H9 (cell line): ENCODE measurements around the gene CX3CR1. TPM values are rescaled to one million over a fixed set of nuclear protein-coding genes. Genes with fewer than 3 reads are reported as not detected.

Source experiments
- DNase-seq: peaks from one replicate; pipeline ENCODE4 v3.0.0-alpha.2; 2017
- H2AFZ ChIP-seq: one replicate; pipeline ENCODE4 v1.6.1; 2013; ENCODE audit warnings: mild to moderate bottlenecking, low read length, control low read depth, moderate library complexity
- H2AK5ac ChIP-seq: 2 replicates; pipeline ENCODE4 v1.6.1; 2013; ENCODE audit warnings: low read length, control low read depth, mixed read lengths; ENCODE audit not compliant: insufficient read length
- H2BK120ac ChIP-seq: one replicate; pipeline ENCODE4 v1.6.1; 2013; ENCODE audit warnings: low read depth, mild to moderate bottlenecking, low read length, control low read depth, inconsistent platforms; ENCODE audit not compliant: poor library complexity, severe bottlenecking
- H2BK12ac ChIP-seq: 2 replicates; pipeline ENCODE4 v1.6.1; 2013; ENCODE audit warnings: low read length, control low read depth, mixed read lengths, low read depth; ENCODE audit not compliant: insufficient read length
- H2BK15ac ChIP-seq: 2 replicates; pipeline ENCODE4 v1.6.1; 2013; ENCODE audit warnings: low read depth, low read length, control low read depth
- H2BK20ac ChIP-seq: one replicate; pipeline ENCODE4 v1.6.1; 2013; ENCODE audit warnings: low read depth, mild to moderate bottlenecking, low read length, control low read depth, inconsistent platforms; ENCODE audit not compliant: poor library complexity, severe bottlenecking
- H2BK5ac ChIP-seq: 2 replicates; pipeline ENCODE4 v1.6.1; 2013; ENCODE audit warnings: low read length, control low read depth, mixed read lengths; ENCODE audit not compliant: insufficient read length
- H3K14ac ChIP-seq: 2 replicates; pipeline ENCODE4 v1.6.1; 2013; ENCODE audit warnings: low read length, control low read depth; ENCODE audit not compliant: insufficient read depth
- H3K18ac ChIP-seq: 2 replicates; pipeline ENCODE4 v1.6.1; 2013; ENCODE audit warnings: low read depth, mild to moderate bottlenecking, mixed read lengths, low read length, control low read depth; ENCODE audit not compliant: insufficient read length
- H3K23ac ChIP-seq: 2 replicates; pipeline ENCODE4 v1.6.1; 2013; ENCODE audit warnings: low read length, control low read depth, mixed read lengths, low read depth; ENCODE audit not compliant: insufficient read length
- H3K23me2 ChIP-seq: 2 replicates; pipeline ENCODE4 v1.6.1; 2013; ENCODE audit warnings: low read depth, mild to moderate bottlenecking, mixed read lengths, low read length, control low read depth; ENCODE audit not compliant: insufficient read length, poor library complexity, severe bottlenecking
- H3K27ac ChIP-seq: 2 replicates; pipeline ENCODE4 v1.5.1; 2013; ENCODE audit warnings: low read length, control low read depth, mixed read lengths, low read depth; ENCODE audit not compliant: insufficient read length
- H3K27me3 ChIP-seq: 2 replicates; pipeline ENCODE4 v1.6.1; 2013; ENCODE audit warnings: low read length, control low read depth, inconsistent platforms; ENCODE audit not compliant: insufficient read depth
- H3K4ac ChIP-seq: 2 replicates; pipeline ENCODE4 v1.6.1; 2013; ENCODE audit warnings: low read depth, mild to moderate bottlenecking, control low read depth, inconsistent platforms, low read length, moderate library complexity
- H3K4me1 ChIP-seq: 2 replicates; pipeline ENCODE4 v1.6.1; 2013; ENCODE audit warnings: low read length, control low read depth, inconsistent platforms; ENCODE audit not compliant: insufficient read depth
- H3K4me2 ChIP-seq: 2 replicates; pipeline ENCODE4 v1.6.1; 2013; ENCODE audit warnings: low read length, control low read depth, mixed read lengths; ENCODE audit not compliant: insufficient read length, insufficient read depth
- H3K56ac ChIP-seq: 2 replicates; pipeline ENCODE4 v1.6.1; 2013; ENCODE audit warnings: low read depth, mild to moderate bottlenecking, mixed read lengths, low read length, control low read depth; ENCODE audit not compliant: insufficient read length
- H3K79me1 ChIP-seq: 2 replicates; pipeline ENCODE4 v1.6.1; 2013; ENCODE audit warnings: low read depth, mild to moderate bottlenecking, moderate library complexity, low read length, control low read depth, inconsistent platforms; ENCODE audit not compliant: insufficient read depth, poor library complexity, severe bottlenecking
- H3K79me2 ChIP-seq: 2 replicates; pipeline ENCODE4 v1.6.1; 2013; ENCODE audit warnings: low read length, control low read depth, inconsistent platforms; ENCODE audit not compliant: insufficient read depth
- H3K9ac ChIP-seq: 2 replicates; pipeline ENCODE4 v1.6.1; 2013; ENCODE audit warnings: low read length, control low read depth, mixed read lengths; ENCODE audit not compliant: insufficient read length; ENCODE audit errors: extremely low read depth
- H3K9me3 ChIP-seq: one replicate; pipeline ENCODE4 v1.6.1; 2013; ENCODE audit warnings: low read depth, low read length, inconsistent platforms; ENCODE audit not compliant: control insufficient read depth
- H3T11ph ChIP-seq: one replicate; pipeline ENCODE4 v1.6.1; 2013; ENCODE audit warnings: mild to moderate bottlenecking, low read length, control low read depth, inconsistent platforms
- H4K20me1 ChIP-seq: one replicate; pipeline ENCODE4 v1.6.1; 2013; ENCODE audit not compliant: control insufficient read depth, insufficient read length, insufficient read depth
- H4K5ac ChIP-seq: 2 replicates; pipeline ENCODE4 v1.6.1; 2013; ENCODE audit warnings: low read depth, mild to moderate bottlenecking, mixed read lengths, low read length, control low read depth; ENCODE audit not compliant: insufficient read length
- H4K8ac ChIP-seq: replicated peaks from 2 replicates; pipeline ENCODE4 v1.6.1; 2013; ENCODE audit warnings: low read length, control low read depth, mixed read lengths, low read depth; ENCODE audit not compliant: insufficient read length
- H4K91ac ChIP-seq: 2 replicates; pipeline ENCODE4 v1.6.1; 2013; ENCODE audit warnings: low read depth, mild to moderate bottlenecking, moderate library complexity, mixed read lengths, low read length, control low read depth; ENCODE audit not compliant: insufficient read length
- H3K27ac Mint-ChIP-seq, 3 experiments: 2 replicates in 2 of 3; 3 replicates in 1 of 3; pipeline ENCODE4 v1.8.0; 2020 to 2021; ENCODE audit warnings: mixed read lengths in 3 of 3, mild to moderate bottlenecking in 1 of 3, moderate library complexity in 1 of 3
- H3K27me3 Mint-ChIP-seq: 2 replicates; pipeline ENCODE4 v1.8.0; 2021; ENCODE audit warnings: low read depth, mild to moderate bottlenecking, moderate library complexity, mixed read lengths
- H3K36me3 Mint-ChIP-seq, 3 experiments: 2 replicates in 2 of 3; 3 replicates in 1 of 3; pipeline ENCODE4 v1.8.0; 2020 to 2021; ENCODE audit warnings: low read depth in 3 of 3, mixed read lengths in 3 of 3; ENCODE audit not compliant: insufficient read depth in 1 of 3
- H3K4me1 Mint-ChIP-seq, 2 experiments: 2 replicates each; pipeline ENCODE4 v1.8.0; 2020; ENCODE audit warnings: mixed read lengths in 2 of 2
- H3K4me3 Mint-ChIP-seq, 2 experiments: 2 replicates in 1 of 2; 3 replicates in 1 of 2; pipeline ENCODE4 v1.8.0; 2020 to 2021; ENCODE audit warnings: mild to moderate bottlenecking in 2 of 2, mixed read lengths in 2 of 2, moderate library complexity in 1 of 2
- H3K9me3 Mint-ChIP-seq, 2 experiments: 2 replicates in 1 of 2; 3 replicates in 1 of 2; pipeline ENCODE4 v1.8.0; 2020; ENCODE audit warnings: mild to moderate bottlenecking in 2 of 2, mixed read lengths in 2 of 2, moderate library complexity in 1 of 2
- WGBS: extraction: QIAGEN DNeasy Blood & Tissue Kit; methylation state at CpG from one replicate; pipeline ENCODE4 v1.1.7; 2013; ENCODE audit warnings: missing lambda C conversion rate, low lambda C conversion rate, mixed read lengths; ENCODE audit not compliant: insufficient read length; ENCODE audit errors: extremely low coverage; 5-methylcytosine and 5-hydroxymethylcytosine counted together
- total RNA-seq: library from RNA; stranded (reverse); gene quantifications from 2 replicates; pipeline ENCODE4 v1.2.1, GENCODE V29; 2021
- TF ChIP-seq, protein P1 (sequence below): fragments of 200-600 bp; sonication (generic); conservative IDR thresholded peaks from 3 replicates; pipeline ENCODE4 v1.8.0; 2021; ENCODE audit warnings: antibody characterized with exemption, mild to moderate bottlenecking

The CX3CR1 gene
- total RNA-seq, 1 experiment from 2014 or later: not detected

DNA sequence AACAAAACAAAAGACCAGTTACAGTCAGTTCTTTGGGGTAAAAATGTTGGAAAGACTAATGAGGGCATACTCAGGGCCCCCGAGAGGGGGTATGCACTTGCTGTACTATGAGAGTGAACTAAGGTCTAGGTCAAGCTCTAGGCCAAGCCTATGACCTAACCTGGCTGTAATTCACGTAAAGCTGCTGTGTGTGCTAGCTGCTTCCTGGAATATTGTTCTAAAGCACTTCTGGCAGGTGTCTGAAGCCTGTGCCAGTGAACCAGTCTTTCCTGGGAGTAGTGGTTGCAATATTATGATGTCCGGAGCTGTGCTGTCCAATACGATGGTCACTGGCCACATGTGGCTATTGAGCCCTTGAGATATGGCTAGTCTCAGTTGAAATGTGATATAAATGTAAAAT lies 13.1 kb upstream of the CX3CR1 start:
- Histone ChIP-seq H3K18ac (no peak overlapping the region), H2BK20ac (no peak overlapping the region), H4K5ac (no peak overlapping the region), H3K79me2 (no peaks in the 10 kb centered on the region), H4K91ac (no peak overlapping the region), H2BK120ac (no peak overlapping the region), H3K56ac (no peak overlapping the region), H3K23ac (no peak overlapping the region), H4K20me1 (no peaks in the 10 kb centered on the region), H3K4ac (no peak overlapping the region), H2BK12ac (no peak overlapping the region), H3K9me3 (no peaks in the 10 kb centered on the region), H3K27me3 (no peaks in the 10 kb centered on the region), H3K23me2 (no peaks in the 10 kb centered on the region), H3K14ac (no peak overlapping the region), H2AK5ac (no peak overlapping the region), H2AFZ (no peak overlapping the region), H3K4me2 (no peak overlapping the region), H3T11ph (no peak overlapping the region), H3K79me1 (no peaks in the 10 kb centered on the region), H2BK5ac (no peak overlapping the region), H3K9ac (no peak overlapping the region), H3K4me1 (no peaks in the 10 kb centered on the region; the same call in 1 of the 2 replicates), H4K8ac (no peak overlapping the region), H3K27ac (no peak overlapping the region), H2BK15ac (no peak overlapping the region)
- H3K4me1 Mint-ChIP-seq: peaks cover 4 to 5% of the 10 kb centered on the region in 2 experiments; a peak in 3 of 4 replicates
- H3K27ac Mint-ChIP-seq: no peak overlapping the region
- no peaks in the 10 kb centered on the region for H3K27me3 Mint-ChIP-seq
- TF ChIP-seq, protein P1, sequence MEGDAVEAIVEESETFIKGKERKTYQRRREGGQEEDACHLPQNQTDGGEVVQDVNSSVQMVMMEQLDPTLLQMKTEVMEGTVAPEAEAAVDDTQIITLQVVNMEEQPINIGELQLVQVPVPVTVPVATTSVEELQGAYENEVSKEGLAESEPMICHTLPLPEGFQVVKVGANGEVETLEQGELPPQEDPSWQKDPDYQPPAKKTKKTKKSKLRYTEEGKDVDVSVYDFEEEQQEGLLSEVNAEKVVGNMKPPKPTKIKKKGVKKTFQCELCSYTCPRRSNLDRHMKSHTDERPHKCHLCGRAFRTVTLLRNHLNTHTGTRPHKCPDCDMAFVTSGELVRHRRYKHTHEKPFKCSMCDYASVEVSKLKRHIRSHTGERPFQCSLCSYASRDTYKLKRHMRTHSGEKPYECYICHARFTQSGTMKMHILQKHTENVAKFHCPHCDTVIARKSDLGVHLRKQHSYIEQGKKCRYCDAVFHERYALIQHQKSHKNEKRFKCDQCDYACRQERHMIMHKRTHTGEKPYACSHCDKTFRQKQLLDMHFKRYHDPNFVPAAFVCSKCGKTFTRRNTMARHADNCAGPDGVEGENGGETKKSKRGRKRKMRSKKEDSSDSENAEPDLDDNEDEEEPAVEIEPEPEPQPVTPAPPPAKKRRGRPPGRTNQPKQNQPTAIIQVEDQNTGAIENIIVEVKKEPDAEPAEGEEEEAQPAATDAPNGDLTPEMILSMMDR: no peak
- no peak for DNase-seq
- H3K4me3 Mint-ChIP-seq: no peak overlapping the region
- no CpG with 5 or more reads among the region's 4 CpGs for WGBS
- no peaks in the 10 kb centered on the region for H3K36me3 Mint-ChIP-seq
- H3K9me3 Mint-ChIP-seq: no peaks in the 10 kb centered on the region
